Parathyroid adenoma (tissue), 2 donors: Measurements from ENCODE around the gene ZNF639.

Experiments
- H2AFZ ChIP-seq: fragments of 300-600 bp; sonication (generic); one replicate; pipeline ENCODE4 v1.7.0; 2017; ENCODE audit warnings: antibody characterized with exemption, mild to moderate bottlenecking
- H3K27ac ChIP-seq: fragments of 300-600 bp; sonication (generic); one replicate; pipeline ENCODE4 v1.7.0; 2017
- H3K27me3 ChIP-seq: fragments of 300-600 bp; sonication (generic); one replicate; pipeline ENCODE4 v1.7.0; 2017; ENCODE audit warnings: low read length; ENCODE audit not compliant: control insufficient read depth, insufficient read depth
- H3K36me3 ChIP-seq: fragments of 300-600 bp; sonication (generic); one replicate; pipeline ENCODE4 v1.7.0; 2017; ENCODE audit warnings: low read length; ENCODE audit not compliant: control insufficient read depth, insufficient read depth
- H3K4me1 ChIP-seq: fragments of 300-600 bp; sonication (generic); one replicate; pipeline ENCODE4 v1.7.0; 2017; ENCODE audit warnings: control low read depth
- H3K4me2 ChIP-seq: fragments of 300-600 bp; sonication (generic); one replicate; pipeline ENCODE4 v1.7.0; 2017; ENCODE audit warnings: low read length
- H3K4me3 ChIP-seq: fragments of 300-600 bp; sonication (generic); one replicate; pipeline ENCODE4 v1.7.0; 2017; ENCODE audit warnings: low read depth, low read length
- H3K79me2 ChIP-seq: fragments of 300-600 bp; sonication (generic); one replicate; pipeline ENCODE4 v1.7.0; 2017; ENCODE audit warnings: control low read depth
- H3K9ac ChIP-seq: fragments of 300-600 bp; sonication (generic); one replicate; pipeline ENCODE4 v1.7.0; 2017; ENCODE audit warnings: mild to moderate bottlenecking
- H3K9me3 ChIP-seq: fragments of 300-600 bp; sonication (generic); one replicate; pipeline ENCODE4 v1.7.0; 2017; ENCODE audit warnings: low read length; ENCODE audit not compliant: control insufficient read depth
- TF ChIP-seq, protein P1 (sequence below): fragments of 300-600 bp; sonication (generic); IDR thresholded peaks from one replicate; pipeline ENCODE4 v1.7.0; 2017; ENCODE audit warnings: antibody characterized with exemption, mild to moderate bottlenecking
- donor health status: primary hyperparathyroidism.

The ZNF639 gene

DNA sequence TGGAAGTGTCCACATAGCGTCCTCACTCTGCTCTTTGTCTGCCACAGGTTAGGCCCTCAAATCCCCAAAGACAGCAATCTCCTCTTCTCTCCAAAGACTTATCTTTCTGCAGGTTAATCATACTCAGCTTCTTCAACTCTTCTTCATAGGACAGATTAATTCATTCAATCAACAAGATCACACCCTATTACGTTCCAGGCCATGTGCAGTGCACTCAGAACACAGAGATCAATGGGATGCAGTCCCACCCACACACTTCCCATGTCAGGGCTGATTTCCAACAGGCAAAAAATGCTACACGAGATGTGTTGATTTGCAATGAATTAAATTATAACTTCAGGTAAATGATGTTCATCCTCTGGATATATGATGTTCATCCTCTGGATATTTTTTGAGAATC, 33.5 kb upstream of the ZNF639 start:
- Histone ChIP-seq H3K36me3 (no peaks in the 10 kb centered on the region), H3K9ac (no peak overlapping the region), H3K27me3 (no peaks in the 10 kb centered on the region), H3K79me2 (no peaks in the 10 kb centered on the region), H3K27ac (peak overlapping the region; percentile 26), H3K9me3 (no peaks in the 10 kb centered on the region), H3K4me3 (no peak overlapping the region), H3K4me2 (peak overlapping the region; percentile 53), H2AFZ (peak overlapping the region; percentile 31), H3K4me1 (peaks cover 14% of the 10 kb centered on the region)
- TF ChIP-seq, protein P1, sequence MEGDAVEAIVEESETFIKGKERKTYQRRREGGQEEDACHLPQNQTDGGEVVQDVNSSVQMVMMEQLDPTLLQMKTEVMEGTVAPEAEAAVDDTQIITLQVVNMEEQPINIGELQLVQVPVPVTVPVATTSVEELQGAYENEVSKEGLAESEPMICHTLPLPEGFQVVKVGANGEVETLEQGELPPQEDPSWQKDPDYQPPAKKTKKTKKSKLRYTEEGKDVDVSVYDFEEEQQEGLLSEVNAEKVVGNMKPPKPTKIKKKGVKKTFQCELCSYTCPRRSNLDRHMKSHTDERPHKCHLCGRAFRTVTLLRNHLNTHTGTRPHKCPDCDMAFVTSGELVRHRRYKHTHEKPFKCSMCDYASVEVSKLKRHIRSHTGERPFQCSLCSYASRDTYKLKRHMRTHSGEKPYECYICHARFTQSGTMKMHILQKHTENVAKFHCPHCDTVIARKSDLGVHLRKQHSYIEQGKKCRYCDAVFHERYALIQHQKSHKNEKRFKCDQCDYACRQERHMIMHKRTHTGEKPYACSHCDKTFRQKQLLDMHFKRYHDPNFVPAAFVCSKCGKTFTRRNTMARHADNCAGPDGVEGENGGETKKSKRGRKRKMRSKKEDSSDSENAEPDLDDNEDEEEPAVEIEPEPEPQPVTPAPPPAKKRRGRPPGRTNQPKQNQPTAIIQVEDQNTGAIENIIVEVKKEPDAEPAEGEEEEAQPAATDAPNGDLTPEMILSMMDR = no peak

DNA sequence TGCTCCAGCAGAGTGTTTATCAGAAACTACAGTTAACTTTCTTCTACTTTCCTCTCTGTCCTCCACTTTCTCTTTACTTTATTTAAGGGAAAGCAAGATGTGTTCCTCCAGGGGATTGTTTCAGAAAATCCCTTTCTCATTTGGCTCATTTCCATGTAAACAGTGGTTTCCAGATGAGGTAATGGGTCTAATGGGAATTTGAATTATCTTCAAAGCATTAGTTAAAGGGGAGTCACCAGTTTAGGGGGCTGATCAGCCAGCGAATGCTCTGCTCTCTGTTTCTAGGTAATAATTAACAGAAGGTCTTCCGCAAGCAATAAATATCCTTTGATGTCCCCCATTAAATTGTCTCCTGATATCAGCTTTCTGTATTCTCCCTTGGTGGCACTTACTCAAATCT, 30.4 kb upstream of the ZNF639 start:
- Histone ChIP-seq H3K4me2 (no peak overlapping the region), H3K4me1 (peaks cover 14% of the 10 kb centered on the region), H3K36me3 (no peaks in the 10 kb centered on the region), H2AFZ (no peak overlapping the region), H3K9me3 (no peaks in the 10 kb centered on the region), H3K27ac (no peak overlapping the region), H3K9ac (no peak overlapping the region), H3K4me3 (no peak overlapping the region), H3K27me3 (no peaks in the 10 kb centered on the region), H3K79me2 (no peaks in the 10 kb centered on the region)
- TF ChIP-seq, protein P1 = no peak

DNA sequence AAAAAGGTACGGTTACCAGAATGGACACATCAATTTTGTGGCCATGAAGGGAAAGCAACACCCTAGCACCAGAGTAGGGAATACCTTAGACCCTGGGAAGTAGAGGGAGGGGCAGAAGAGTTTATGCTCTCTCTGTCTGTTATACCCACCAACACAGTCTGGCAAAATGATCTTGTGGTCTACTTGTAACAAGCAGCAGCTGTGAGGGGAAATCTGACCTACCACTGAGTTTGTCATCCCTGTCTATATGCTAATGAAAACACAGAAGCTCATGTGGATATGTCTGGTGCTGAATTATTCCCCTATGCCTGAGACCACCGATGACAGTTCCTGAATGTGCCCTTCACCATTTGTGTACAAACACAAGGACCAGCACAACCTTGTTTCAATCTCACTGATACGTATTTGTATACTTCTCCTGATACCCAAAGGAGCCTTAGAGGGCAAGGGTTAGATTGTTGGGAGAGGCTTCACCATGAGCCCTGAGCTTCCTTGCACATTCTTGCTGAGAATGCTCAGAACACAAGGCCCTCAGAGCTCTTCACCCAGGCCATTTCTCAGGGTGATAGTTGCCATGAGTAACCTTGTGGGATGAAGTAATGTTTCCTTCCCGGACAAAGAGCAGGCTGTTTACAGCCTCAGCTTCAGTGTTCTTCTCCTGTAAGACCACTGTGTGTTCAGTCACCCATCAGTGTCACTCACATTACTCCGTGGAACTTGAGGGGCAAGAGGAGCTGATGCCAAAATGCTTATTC, 24.7 kb upstream of the ZNF639 start:
- H2AFZ ChIP-seq = peak overlapping the region; percentile 20
- H3K36me3 ChIP-seq = no peaks in the 10 kb centered on the region
- H3K27ac ChIP-seq = no peak overlapping the region
- no peaks in the 10 kb centered on the region for H3K4me1 ChIP-seq
- H3K9ac ChIP-seq = no peak overlapping the region
- H3K4me2 ChIP-seq = no peak overlapping the region
- no peaks in the 10 kb centered on the region for H3K27me3 ChIP-seq
- no peaks in the 10 kb centered on the region for H3K79me2 ChIP-seq
- no peaks in the 10 kb centered on the region for H3K9me3 ChIP-seq
- H3K4me3 ChIP-seq = no peak overlapping the region
- TF ChIP-seq, protein P1 = no peak

DNA sequence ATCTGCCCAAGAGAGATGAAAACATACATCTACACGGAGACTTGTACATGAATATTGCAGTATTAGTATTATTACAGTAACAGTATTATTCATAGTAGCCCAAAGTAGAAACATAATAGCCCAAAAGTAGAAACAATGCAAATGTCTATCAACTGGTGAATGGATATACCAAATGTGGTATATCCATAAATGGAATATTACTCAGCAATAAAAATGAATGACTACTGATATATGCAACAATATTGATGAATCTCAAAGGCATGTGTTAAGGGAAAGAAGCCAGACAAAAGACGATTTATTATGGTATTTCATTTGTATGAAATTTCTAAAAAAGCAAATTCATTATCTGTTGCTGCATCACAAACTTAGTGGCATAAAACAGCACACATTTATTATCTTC, 23.5 kb upstream of the ZNF639 start:
- TF ChIP-seq, protein P1 = no peak
- no peaks in the 10 kb centered on the region for H3K79me2 ChIP-seq
- H3K4me3 ChIP-seq = no peak overlapping the region
- no peaks in the 10 kb centered on the region for H3K27me3 ChIP-seq
- H3K36me3 ChIP-seq = no peaks in the 10 kb centered on the region
- no peaks in the 10 kb centered on the region for H3K9me3 ChIP-seq
- H3K4me1 ChIP-seq = no peaks in the 10 kb centered on the region
- H2AFZ ChIP-seq = no peak overlapping the region
- no peak overlapping the region for H3K4me2 ChIP-seq
- H3K9ac ChIP-seq = no peak overlapping the region
- no peak overlapping the region for H3K27ac ChIP-seq

DNA sequence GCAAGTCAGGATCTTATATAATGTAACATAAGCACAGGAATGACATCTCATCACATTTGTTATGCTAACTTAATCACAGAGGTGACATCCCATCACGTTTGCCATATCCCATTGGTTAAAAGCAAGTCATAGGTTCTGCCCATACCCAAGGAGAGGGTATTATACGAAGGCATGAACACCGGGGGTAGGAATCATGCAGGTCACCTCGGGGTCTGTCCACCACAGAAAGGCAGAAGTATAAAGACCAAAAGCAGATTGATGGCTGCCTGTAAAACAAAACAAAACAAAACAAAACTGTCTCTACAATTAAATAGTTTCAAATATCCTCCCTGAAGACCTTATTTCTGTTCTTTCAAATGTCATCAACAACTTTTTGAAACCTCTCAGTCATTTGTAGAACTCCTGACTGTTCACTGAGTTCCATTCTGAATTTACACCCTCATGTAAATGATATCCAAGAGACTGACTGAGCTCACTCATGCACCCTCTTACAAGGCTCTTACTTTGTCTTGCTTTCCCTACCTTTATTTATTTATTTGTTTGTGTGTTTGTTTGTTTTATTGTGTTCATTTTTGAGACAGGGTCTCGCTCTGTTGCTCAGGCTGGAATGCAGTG, 22.7 kb upstream of the ZNF639 start:
- H3K27ac ChIP-seq = no peak overlapping the region
- no peaks in the 10 kb centered on the region for H3K27me3 ChIP-seq
- no peaks in the 10 kb centered on the region for H3K36me3 ChIP-seq
- no peak overlapping the region for H3K9ac ChIP-seq
- H3K4me1 ChIP-seq = no peaks in the 10 kb centered on the region
- H2AFZ ChIP-seq = no peak overlapping the region
- H3K4me2 ChIP-seq = no peak overlapping the region
- no peaks in the 10 kb centered on the region for H3K79me2 ChIP-seq
- no peak overlapping the region for H3K4me3 ChIP-seq
- TF ChIP-seq, protein P1 = no peak
- H3K9me3 ChIP-seq = no peaks in the 10 kb centered on the region
